Mammary microvascular endothelial cell (primary cell): ENCODE results near the gene ARFGEF2. TPM values are rescaled to one million over a fixed set of nuclear protein-coding genes. Genes with fewer than 3 reads are reported as not detected.

Source experiments
- total RNA-seq: library from RNA; depleted of rRNA; stranded (reverse); fragments of >200 nt; gene quantifications from 2 replicates; pipeline ENCODE4 v1.2.3, GENCODE V29; 2015

Gene ARFGEF2
- total RNA-seq, result 31.2 and 35.4 TPM in 2 replicates

DNA sequence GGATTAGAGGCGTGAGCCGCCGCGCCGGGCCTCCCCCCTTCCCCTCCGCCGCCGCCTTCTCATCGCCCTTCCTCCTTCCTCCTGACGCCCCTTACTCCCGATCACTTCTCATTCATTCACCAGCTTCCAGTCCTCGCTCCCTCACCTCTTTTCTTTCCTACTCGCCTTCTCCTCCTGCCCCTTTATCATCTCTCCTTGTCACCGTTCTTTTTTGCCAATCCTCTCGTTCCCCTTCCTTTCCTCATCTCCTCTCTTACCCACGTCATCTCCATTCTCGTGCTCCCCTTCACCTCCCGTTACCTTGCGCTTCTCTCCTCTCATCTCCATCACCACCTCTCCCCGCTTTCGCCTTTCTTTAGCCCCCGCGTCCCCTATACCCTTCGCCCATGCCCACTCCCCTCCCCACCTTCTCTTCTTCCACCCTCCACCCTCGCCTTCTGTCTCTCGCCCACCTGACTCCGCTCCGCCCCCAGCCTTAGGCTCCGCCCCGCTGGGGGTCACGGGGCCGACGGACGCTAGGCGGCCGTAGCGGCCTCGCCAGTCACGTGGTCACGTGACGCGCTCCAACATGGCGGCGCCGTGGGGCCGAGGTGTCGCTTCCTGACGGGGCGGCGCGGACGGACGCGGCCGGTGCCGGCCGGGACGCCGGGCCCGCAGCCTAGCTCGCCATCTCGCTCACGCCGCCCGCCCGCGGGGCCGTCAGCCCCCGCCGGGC lies at the start of gene ARFGEF2:
Gene ARFGEF2, plus strand, starts transcription at position 544 of the 715 bp plus-strand sequence. CDS start 179 bp downstream, outside the sequence.

DNA sequence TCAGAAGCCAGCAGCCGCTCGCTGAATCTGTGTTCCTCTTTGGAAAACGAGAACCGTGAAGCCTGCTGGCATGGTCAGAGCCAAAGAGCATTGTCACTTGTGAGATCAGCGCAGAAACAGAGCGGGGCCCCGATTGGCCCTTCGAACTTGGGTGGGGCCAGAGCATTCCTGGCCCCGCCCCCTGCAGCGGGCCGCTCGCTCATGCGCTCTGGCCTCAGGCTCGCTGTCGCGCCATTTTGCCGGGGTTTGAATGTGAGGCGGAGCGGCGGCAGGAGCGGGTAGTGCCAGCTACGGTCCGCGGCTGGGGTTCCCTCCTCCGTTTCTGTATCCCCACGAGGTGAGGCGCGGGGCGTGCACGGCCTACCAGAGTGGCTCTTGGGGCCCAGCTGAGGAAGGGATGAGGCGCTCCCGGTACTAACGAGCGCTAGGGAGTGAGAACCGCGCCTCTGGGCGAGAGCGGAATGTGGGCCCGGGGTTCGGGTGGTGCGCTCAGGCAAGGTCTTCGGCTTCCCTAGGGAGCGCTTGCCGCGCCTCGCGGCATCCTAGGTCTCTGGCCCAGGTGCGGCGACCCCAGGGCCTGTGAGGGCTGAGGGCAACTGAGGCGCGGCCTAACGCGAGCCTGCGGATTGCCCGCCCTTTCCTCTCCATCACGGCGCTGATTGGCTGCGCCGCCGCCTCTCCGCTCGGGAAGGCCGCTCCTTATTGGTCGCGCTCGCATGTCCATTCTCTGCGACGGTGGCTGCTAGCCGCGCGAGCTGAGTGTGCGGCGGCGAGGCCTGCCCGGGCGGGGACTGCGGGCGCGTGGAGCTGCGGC lies 124.8 kb downstream of the ARFGEF2 start, which contains the start of gene CSE1L:
Gene CSE1L, plus strand, starts transcription at position 226 of the 814 bp plus-strand sequence. CDS start 12,152 bp downstream, outside the sequence.

Other genes starting within 250 kb of the ARFGEF2 start
- gene PREX1, start 93.7 kb upstream of the ARFGEF2 start, total RNA-seq, result 65.6 and 66.8 TPM in 2 replicates
- 172 and 179 TPM in 2 replicates for gene CSE1L, start 124.6 kb downstream of the ARFGEF2 start, total RNA-seq